Stimulated activated naive CD4-positive, alpha-beta T cell (primary cell): ENCODE measurements around the gene APOA1.
A peak's percentile ranks its signal among the peaks of the same experiment; 100 is the strongest.
"Not testable (repeated sequence)": the region's sequence is repeated elsewhere in the genome, so short reads cannot be mapped to it uniquely, and the experiment has no call there.

Experiments
- DNase-seq, 6 experiments: peaks; one replicate each; lab custom pipeline; 2025; lab: John Stamatoyannopoulos, UW

Gene APOA1

DNA sequence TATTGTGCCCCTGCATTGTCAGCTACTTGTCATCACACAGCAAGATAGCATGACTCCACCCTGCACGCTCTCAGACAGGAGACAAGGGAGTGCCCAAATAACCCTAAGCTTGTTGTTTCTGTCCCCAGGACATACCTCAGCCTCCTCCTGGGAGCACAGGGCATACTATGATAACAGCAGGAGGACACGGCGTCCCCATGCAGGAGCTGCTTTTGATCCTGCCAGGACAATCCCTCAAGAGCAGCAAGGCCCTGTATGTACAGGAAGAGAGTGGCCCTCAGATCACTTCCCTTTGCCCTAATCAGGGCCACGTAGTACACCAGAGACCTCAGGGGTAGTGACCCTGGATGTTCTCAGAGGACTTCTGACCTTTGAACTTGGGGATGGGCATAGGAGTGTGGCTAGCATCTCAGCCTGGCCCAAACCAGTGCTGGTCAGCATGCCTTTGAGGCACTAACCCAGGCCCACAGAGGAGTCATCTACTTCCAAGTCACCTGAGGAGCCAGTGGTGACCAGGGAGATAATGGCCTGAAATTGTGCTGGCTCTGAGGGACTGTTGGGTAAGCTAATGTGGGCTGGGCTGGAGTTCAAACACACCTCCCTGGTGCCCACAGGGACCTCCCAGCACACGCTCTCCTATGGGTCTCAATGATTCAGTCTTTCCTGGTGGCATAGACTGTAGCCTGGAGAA is 23.5 kb downstream of the APOA1 start:
- no peak for DNase-seq

GRCh38 chr11:116813170-116813569 is 24.3 kb downstream of the APOA1 start:
- no peak for DNase-seq

DNA sequence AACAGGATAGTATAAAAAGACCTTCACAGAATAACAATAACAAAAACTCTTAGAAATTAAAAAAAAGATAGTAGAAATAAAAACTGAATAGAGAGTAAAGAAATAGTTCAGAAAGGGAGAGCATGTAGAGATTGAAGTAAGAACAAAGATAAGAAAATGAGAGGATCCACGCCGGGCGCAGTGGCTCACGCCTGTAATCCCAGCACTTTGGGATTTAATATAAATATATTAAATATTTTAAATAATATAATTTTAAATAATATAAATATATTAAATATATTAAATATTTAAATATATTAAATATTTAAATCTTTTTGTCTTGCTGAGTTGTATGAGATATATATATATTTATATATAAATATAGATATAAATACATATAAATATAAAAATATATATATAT is 25.3 kb downstream of the APOA1 start:
- DNase-seq, result no peak

DNA sequence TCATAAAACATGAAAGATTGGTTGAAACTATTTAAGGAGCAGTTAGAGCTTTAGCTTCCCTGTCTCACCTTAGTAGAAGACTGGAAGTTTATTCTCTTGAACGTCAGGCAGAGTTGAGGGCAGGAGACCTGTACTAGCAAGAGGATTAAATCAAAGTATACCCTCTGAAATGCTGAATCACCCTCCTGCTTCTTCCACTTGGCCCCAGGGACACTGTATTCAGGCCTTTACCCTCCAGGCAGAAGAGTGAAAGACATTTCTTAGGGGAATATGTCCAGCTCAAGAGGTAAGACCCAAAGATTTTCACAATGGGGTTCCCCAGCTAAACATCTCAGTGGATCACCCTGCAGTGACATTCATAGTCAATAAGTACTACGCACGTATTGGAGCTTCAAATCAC is 26.2 kb downstream of the APOA1 start:
- no peak for DNase-seq

DNA sequence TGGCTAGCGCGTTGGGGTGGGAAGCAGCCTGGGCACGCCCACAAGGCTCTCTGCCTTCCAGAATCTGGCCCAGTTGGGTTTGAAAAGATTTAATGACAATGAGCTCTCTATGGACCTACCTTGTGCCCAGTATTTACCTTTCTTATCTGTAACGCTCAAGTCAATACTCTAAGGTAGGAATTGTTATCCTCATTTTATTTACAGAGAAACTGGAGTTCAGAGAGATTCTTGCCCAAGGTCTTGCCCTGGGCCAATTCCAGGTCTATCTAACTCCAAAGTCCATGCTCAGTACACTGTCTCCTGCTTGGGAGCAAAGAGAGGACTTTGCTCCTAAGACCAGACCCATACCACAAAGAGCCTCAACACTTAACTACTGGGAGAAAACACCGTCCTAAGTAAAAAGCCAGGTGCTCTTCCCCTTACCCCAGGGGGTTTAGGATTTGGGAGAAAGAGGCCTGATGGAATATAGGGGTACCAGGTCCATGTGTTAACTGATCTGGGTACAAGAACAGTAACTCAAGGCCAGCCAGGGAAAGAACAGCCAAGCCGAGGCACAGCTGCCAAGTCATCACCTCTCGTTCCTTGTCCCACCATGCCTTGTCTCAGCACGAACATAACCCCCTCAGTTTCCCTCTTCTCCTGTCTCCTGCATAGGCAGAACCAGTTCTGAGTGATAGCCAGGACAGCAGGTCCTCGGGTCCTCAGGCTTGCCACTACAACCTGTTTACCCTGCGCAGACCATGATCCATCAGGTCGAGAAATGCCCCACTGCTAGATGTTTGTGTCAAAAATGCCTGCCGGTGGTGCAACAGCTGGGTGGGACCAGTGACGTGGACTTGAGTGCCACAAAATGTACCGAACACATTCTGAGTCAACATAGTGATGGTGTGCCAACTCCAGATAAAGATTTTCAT is 28.9 kb downstream of the APOA1 start:
- DNase-seq, result no peak

GRCh38 chr11:116807601-116808261 is 29.7 kb downstream of the APOA1 start:
- DNase-seq, result no peak

- no peak for DNase-seq
Observed at GRCh38 chr11:116804001-116804400, 33.4 kb downstream of the APOA1 start.

DNA sequence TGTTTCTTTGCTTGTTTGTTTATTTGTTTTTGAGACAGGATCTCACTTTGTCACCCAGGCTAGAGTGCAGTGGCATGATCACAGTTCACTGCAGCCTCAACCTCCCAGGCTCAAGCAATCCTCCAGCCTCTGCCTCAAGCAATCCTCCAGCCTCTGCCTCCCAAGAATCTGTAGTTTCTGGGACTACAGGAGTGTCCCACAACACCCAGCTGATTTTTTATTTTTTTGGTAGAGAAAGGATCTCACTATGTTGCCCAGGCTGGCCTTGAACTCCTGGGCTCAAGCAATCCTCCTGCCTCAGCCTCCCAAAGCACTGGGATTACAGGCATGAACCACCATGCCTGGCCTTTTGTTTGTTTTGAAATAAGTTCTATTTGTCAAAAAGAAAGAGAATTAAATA is 35.8 kb downstream of the APOA1 start:
- not testable (repeated sequence) for DNase-seq

- DNase-seq, result no peak
Observed at GRCh38 chr11:116800610-116801009, 36.8 kb downstream of the APOA1 start.

- no peak for DNase-seq
Observed at GRCh38 chr11:116798368-116798767, 39.1 kb downstream of the APOA1 start.

DNA sequence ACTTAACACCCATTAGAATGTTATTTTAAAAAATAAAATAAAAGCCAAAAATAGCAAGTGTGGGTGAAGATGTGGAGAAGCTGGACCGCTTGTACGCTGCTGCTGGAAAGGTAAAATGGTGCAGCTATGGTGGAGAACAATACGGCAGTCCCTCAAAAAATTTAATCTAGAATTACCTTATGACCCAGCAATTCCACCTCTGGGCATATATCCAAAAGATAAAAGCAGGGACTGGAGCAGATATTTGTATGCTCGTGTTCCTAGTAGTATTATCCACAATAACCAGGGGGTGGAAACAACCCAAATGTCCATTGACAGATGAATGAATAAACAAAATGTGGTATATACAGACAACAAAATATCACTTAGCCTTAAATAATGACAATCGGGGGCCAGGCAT is 39.6 kb downstream of the APOA1 start:
- DNase-seq, result no peak

DNA sequence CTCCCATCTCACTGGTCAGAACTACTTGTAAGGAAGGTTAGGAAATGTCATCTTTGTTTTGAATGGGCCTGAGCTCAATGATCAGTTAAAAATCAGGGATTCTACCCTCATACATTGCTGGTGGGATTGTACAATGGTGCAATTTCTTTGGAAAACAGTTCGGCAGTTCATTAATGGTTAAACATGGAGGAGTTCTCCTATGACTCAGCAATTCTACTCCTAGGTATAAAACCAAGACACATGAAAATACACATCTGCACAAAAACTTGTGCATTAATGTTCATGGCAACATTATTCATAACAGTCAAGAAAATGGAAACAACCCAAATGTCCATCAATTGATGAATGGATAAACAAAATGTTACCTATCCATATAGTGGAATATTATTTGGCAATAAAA is 40.9 kb downstream of the APOA1 start:
- no peak for DNase-seq

DNA sequence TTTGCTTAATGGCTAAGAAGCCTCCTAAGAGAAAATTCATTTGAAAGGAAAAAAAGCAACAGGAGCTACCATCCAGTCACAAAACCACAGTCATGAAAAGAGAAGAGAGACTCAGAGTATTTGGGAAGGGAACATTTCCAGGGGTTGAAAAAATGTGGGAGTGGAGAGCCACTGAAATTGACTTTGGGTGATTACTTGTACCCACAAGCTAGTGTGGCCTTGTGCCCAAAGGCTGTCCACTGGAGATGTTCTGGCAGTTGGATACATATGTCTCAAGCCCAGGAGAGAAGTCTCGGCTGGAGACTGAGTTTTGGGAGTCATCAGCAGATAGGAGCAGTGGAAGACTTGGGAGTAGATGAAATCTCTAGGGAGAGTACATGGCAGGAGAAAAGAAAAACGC is 42.6 kb downstream of the APOA1 start:
- no peak for DNase-seq

GRCh38 chr11:116793772-116794097 is 43.7 kb downstream of the APOA1 start:
- DNase-seq, result no peak

GRCh38 chr11:116792869-116793771 is 44.3 kb downstream of the APOA1 start:
- DNase-seq, result no peak

GRCh38 chr11:116792144-116792868 is 45.1 kb downstream of the APOA1 start:
- DNase-seq, result no peak

DNA sequence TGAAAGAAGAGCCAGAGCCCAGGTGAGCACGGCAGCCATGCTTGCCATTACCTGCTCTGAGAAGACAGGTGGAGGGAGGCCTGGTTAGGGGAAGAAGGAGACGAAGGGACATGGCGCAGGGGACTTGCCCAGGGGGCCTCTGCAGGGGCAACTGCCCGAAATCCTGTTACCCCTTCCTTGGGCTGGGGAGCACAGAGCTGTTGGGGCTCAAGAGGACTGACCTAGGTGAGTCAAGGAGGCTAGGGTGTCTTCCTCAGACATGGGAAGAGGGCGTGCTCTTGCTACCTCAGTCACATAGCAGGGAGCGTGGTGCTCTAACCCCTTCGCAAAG is 45.6 kb downstream of the APOA1 start, which contains the start of gene APOA5:
Gene APOA5, minus strand, starts transcription at position 67 of the 331 bp plus-strand sequence. Its CDS starts 19 bp downstream, at position 48.
- no peak for DNase-seq

GRCh38 chr11:116791002-116791812 is 46.2 kb downstream of the APOA1 start:
- peak; percentile 27 to 78 (median 66) for DNase-seq

GRCh38 chr11:116790167-116791001 is 47.0 kb downstream of the APOA1 start:
- no peak for DNase-seq
